PC-3 (cell line): Measurements from ENCODE around the gene KRTAP12-4. TPM values are rescaled to one million over a fixed set of nuclear protein-coding genes. Genes with fewer than 3 reads are reported as not detected.

ENCODE experiments used
- ATAC-seq: fragments of 200-7000 bp; cut with Tn5 transposase; 2 replicates; pipeline ENCODE4 v1.9.1; 2020; ENCODE audit warnings: mild to moderate bottlenecking, moderate library complexity
- BruUV-seq: library from RNA; stranded (reverse); fragments of 400-500 nt; replicated peaks from 2 replicates; lab custom pipeline; 2021; lab: Mats Ljungman, UMichigan
- CTCF ChIA-PET: fragments of 300-600 bp; sonication (Branson Sonifier 250); formaldehyde crosslinking; loops from one replicate; lab custom pipeline; 2022; ENCODE audit warnings: antibody characterized with exemption; lab: Charles Lee
- POLR2A ChIA-PET: fragments of 300-600 bp; sonication (Branson Sonifier 250); formaldehyde crosslinking; loops from one replicate; lab custom pipeline; 2022; ENCODE audit warnings: antibody characterized with exemption; ENCODE audit not compliant: unreplicated experiment; lab: Charles Lee
- DNase-seq: peaks from one replicate; pipeline ENCODE4 v3.0.0-alpha.2; 2015
- H2AFZ ChIP-seq: fragments of 300-600 bp; sonication (generic); 2 replicates; pipeline ENCODE4 v1.6.0; 2016; ENCODE audit warnings: antibody characterized with exemption, low read length
- H3F3A ChIP-seq: fragments of 300-600 bp; sonication (generic); one replicate; pipeline ENCODE4 v1.6.0; 2017; ENCODE audit warnings: antibody characterized with exemption, low read length, control low read depth, mild to moderate bottlenecking; ENCODE audit not compliant: unreplicated experiment
- H3K27ac ChIP-seq: fragments of 300-600 bp; sonication (generic); 2 replicates; pipeline ENCODE4 v1.5.1; 2016; ENCODE audit warnings: mild to moderate bottlenecking, low read length
- H3K27me3 ChIP-seq: fragments of 300-600 bp; sonication (generic); 2 replicates; pipeline ENCODE4 v1.6.1; 2016; ENCODE audit warnings: low read length, mixed read lengths
- H3K36me3 ChIP-seq: fragments of 300-600 bp; sonication (generic); 2 replicates; pipeline ENCODE4 v1.6.1; 2016; ENCODE audit warnings: low read depth, mixed run types, low read length, mixed read lengths
- H3K4me1 ChIP-seq: fragments of 300-600 bp; sonication (generic); 2 replicates; pipeline ENCODE4 v1.5.1; 2016; ENCODE audit warnings: low read length; ENCODE audit not compliant: insufficient read depth
- H3K4me2 ChIP-seq: fragments of 300-600 bp; sonication (generic); 2 replicates; pipeline ENCODE4 v1.6.0; 2016; ENCODE audit warnings: low read length
- H3K4me3 ChIP-seq: fragments of 300-600 bp; sonication (generic); 2 replicates; pipeline ENCODE4 v1.5.1; 2016; ENCODE audit warnings: mild to moderate bottlenecking, low read length, mixed read lengths
- H3K79me2 ChIP-seq: fragments of 300-600 bp; sonication (generic); 2 replicates; pipeline ENCODE4 v1.6.1; 2017; ENCODE audit warnings: low read length, mixed read lengths
- H3K9ac ChIP-seq: fragments of 300-600 bp; sonication (generic); 2 replicates; pipeline ENCODE4 v1.6.0; 2016; ENCODE audit warnings: mild to moderate bottlenecking, low read length
- H3K9me2 ChIP-seq: fragments of 300-600 bp; sonication (generic); replicated peaks from 2 replicates; pipeline ENCODE4 v1.6.1; 2016; ENCODE audit warnings: mixed run types, low read length, mixed read lengths
- H3K9me3 ChIP-seq: fragments of 300-600 bp; sonication (generic); 2 replicates; pipeline ENCODE4 v1.6.1; 2016; ENCODE audit warnings: low read length, mixed read lengths
- H4K20me1 ChIP-seq: fragments of 300-600 bp; sonication (generic); 2 replicates; pipeline ENCODE4 v1.6.1; 2016; ENCODE audit warnings: low read length, mixed read lengths
- CTCF ChIP-seq: fragments of 300-600 bp; sonication (generic); conservative IDR thresholded peaks from 2 replicates; pipeline ENCODE4 v1.5.1; 2017; ENCODE audit warnings: antibody characterized with exemption, low read depth, mild to moderate bottlenecking, low read length
- EZH2 ChIP-seq: fragments of 300-600 bp; sonication (generic); IDR thresholded peaks from one replicate; pipeline ENCODE4 v1.6.1; 2017; ENCODE audit warnings: antibody characterized with exemption, mild to moderate bottlenecking, low read length; ENCODE audit not compliant: unreplicated experiment
- EZH2phosphoT487 ChIP-seq: fragments of 300-600 bp; sonication (generic); IDR thresholded peaks from 2 replicates; pipeline ENCODE4 v1.6.1; 2018; ENCODE audit warnings: mild to moderate bottlenecking, antibody characterized with exemption, low read length, borderline replicate concordance
- intact Hi-C: fragments of 100-400 bp; cut with micrococcal nuclease; formaldehyde crosslinking; loops from 2 replicates; pipeline ENCODE4 v1.9.0; 2023
- total RNA-seq: library from RNA; depleted of rRNA; stranded (reverse); fragments of >200 nt; gene quantifications from 2 replicates; pipeline ENCODE4 v1.2.3, GENCODE V29; 2014

KRTAP12-4 gene
- total RNA-seq, 1 experiment from 2014 or later: not detected

GRCh38 chr21:44681861-44682579, 27.6 kb upstream of the KRTAP12-4 start, which contains the start of gene KRTAP12-1:
TSS of gene KRTAP12-1 (minus strand) at chr21:44682163. CDS start at chr21:44682123, 40 bp downstream.
- H3K27ac ChIP-seq: no peak within 1 kb of the TSS
- CTCF ChIA-PET: no interaction called here
- POLR2A ChIA-PET: no interaction called here

GRCh38 chr21:44681152-44681551, 26.7 kb upstream of the KRTAP12-4 start:
- DNase-seq (no peak), ATAC-seq (no peak)
- CTCF ChIA-PET: no interaction called here
- H3K4me2 ChIP-seq: no peak overlapping the region
- H4K20me1 ChIP-seq: no peaks in the 10 kb centered on the region
- H3K36me3 ChIP-seq: no peaks in the 10 kb centered on the region
- intact Hi-C loops: no loop called here
- no peaks in the 10 kb centered on the region for H3K27me3 ChIP-seq
- no peaks in the 10 kb centered on the region for H3F3A ChIP-seq
- TF ChIP-seq EZH2phosphoT487: no peak
- TF ChIP-seq CTCF: no peak
- no peak for TF ChIP-seq EZH2
- H3K27ac ChIP-seq: no peak overlapping the region
- H3K79me2 ChIP-seq: no peaks in the 10 kb centered on the region
- H3K9me2 ChIP-seq: no peaks in the 10 kb centered on the region
- H3K9me3 ChIP-seq: no peaks in the 10 kb centered on the region
- POLR2A ChIA-PET: no interaction called here
- no peaks in the 10 kb centered on the region for H3K4me1 ChIP-seq
- H2AFZ ChIP-seq: no peak overlapping the region
- no peak overlapping the region for H3K9ac ChIP-seq
- no TSS peak for BruUV-seq
- no peak overlapping the region for H3K4me3 ChIP-seq

More at GRCh38 chr21:44681861-44682579, 27.6 kb upstream of the KRTAP12-4 start, which contains the start of gene KRTAP12-1:
- no peak within 1 kb of the TSS for H3K9ac ChIP-seq
- DNase-seq (no peak), ATAC-seq (no peak)
- no peak within 1 kb of the TSS for H3K4me2 ChIP-seq
- no peaks in the 10 kb centered on the region for H3K9me2 ChIP-seq
- H3K79me2 ChIP-seq: no peaks in the 10 kb centered on the region
- no peak for TF ChIP-seq CTCF
- TF ChIP-seq EZH2phosphoT487: no peak
- no peak for TF ChIP-seq EZH2
- H3K36me3 ChIP-seq: no peaks in the 10 kb centered on the region
- H4K20me1 ChIP-seq: no peaks in the 10 kb centered on the region
- intact Hi-C loops: no loop called here
- no peaks in the 10 kb centered on the region for H3F3A ChIP-seq
- no peak within 1 kb of the TSS for H2AFZ ChIP-seq
- H3K4me3 ChIP-seq: no peak within 1 kb of the TSS
- BruUV-seq: no TSS peak
- H3K27me3 ChIP-seq: no peaks in the 10 kb centered on the region
- H3K4me1 ChIP-seq: no peaks in the 10 kb centered on the region
- H3K9me3 ChIP-seq: no peaks in the 10 kb centered on the region

GRCh38 chr21:44677881-44678280, 23.4 kb upstream of the KRTAP12-4 start:
- Histone ChIP-seq H3K4me1 (no peaks in the 10 kb centered on the region), H3K9me3 (peaks cover 11% of the 10 kb centered on the region; the same call in 1 of the 2 replicates), H3K4me3 (no peak overlapping the region), H3K27ac (no peak overlapping the region), H4K20me1 (no peaks in the 10 kb centered on the region), H3K79me2 (no peaks in the 10 kb centered on the region), H3K4me2 (no peak overlapping the region), H3K9ac (no peak overlapping the region), H3K9me2 (no peaks in the 10 kb centered on the region), H2AFZ (no peak overlapping the region), H3K27me3 (no peaks in the 10 kb centered on the region), H3K36me3 (no peaks in the 10 kb centered on the region), H3F3A (no peaks in the 10 kb centered on the region)
- BruUV-seq: no TSS peak
- ChIA-PET CTCF (no interaction called here), POLR2A (no interaction called here)
- DNase-seq (no peak), ATAC-seq (no peak)
- intact Hi-C loops: no loop called here
- TF ChIP-seq EZH2 (no peak), EZH2phosphoT487 (no peak), CTCF (no peak)
